Right lobe of liver (tissue), 6 donors: Measurements from ENCODE around the gene CTNNB1. TPM values are rescaled to one million over a fixed set of nuclear protein-coding genes. Genes with fewer than 3 reads are reported as not detected.

Source experiments
- ATAC-seq, 4 donors: fragments of 200-7000 bp; cut with Tn5 transposase; one replicate each; pipeline ENCODE4 v1.9.1; 2020; ENCODE audit warnings: mild to moderate bottlenecking in 4 of 4, moderate library complexity in 4 of 4
- DNase-seq, 3 donors: peaks; one replicate each; pipeline ENCODE4 v3.0.0-alpha.2; 2020
- H3K27ac ChIP-seq, 3 donors: fragments of 200-600 bp; one replicate each; pipeline ENCODE4 v1.8.0; 2022
- H3K27me3 ChIP-seq, 2 donors: fragments of 200-600 bp; one replicate each; pipeline ENCODE4 v1.8.0; 2022
- H3K36me3 ChIP-seq, 4 donors: fragments of 200-600 bp; sonication (generic) in 1 of 4; one replicate each; pipeline versions ENCODE4 v1.5.1 to v1.8.0; 2017 to 2022; ENCODE audit warnings: control low read depth in 1 of 4
- H3K4me1 ChIP-seq, 4 donors: fragments of 200-600 bp; sonication (generic) in 1 of 4; one replicate each; pipeline versions ENCODE4 v1.5.1 to v1.8.0; 2017 to 2022; ENCODE audit warnings: control low read depth in 1 of 4
- H3K4me3 ChIP-seq, 3 donors: fragments of 200-600 bp; one replicate each; pipeline ENCODE4 v1.8.0; 2022
- H3K9me3 ChIP-seq, 4 donors: fragments of 200-600 bp; sonication (generic) in 1 of 4; one replicate each; pipeline versions ENCODE4 v1.5.1 to v1.8.0; 2017 to 2022; ENCODE audit warnings: control low read depth in 1 of 4
- POLR2A ChIP-seq: fragments of 450-650 bp; IDR thresholded peaks from one replicate; pipeline ENCODE4 v1.6.1; 2017; ENCODE audit warnings: antibody characterized with exemption, mild to moderate bottlenecking
- WGBS: methylation state at CpG from one replicate; pipeline ENCODE4 v1.1.6; 2018; ENCODE audit warnings: low coverage, low lambda C conversion rate; ENCODE audit not compliant: insufficient coverage; ENCODE audit errors: missing lambda C conversion rate; 5-methylcytosine and 5-hydroxymethylcytosine counted together
- intact Hi-C, 2 donors: fragments of 100-400 bp; cut with DNase I; formaldehyde crosslinking; loops; one replicate each; pipeline versions ENCODE4 v1.11.2 to v1.14.1; 2022
- total RNA-seq, 6 experiments: library from RNA; depleted of rRNA in 2 of 6; stranded (reverse); fragments of >200 nt in 2 of 6; fragmentation: NEBNext Ultra II Directional in 3 of 6; extraction: Animal tissue kit (Norgen Biotek cat#: 25700) in 3 of 6; gene quantifications; one replicate each; pipeline versions ENCODE4 v1.1.0 to v1.2.4, GENCODE V29; 2016 to 2023
- TF ChIP-seq, protein P1 (sequence below), 4 donors: fragments of 200-600 bp in 3 of 4; fragments of 450-650 bp in 1 of 4; IDR thresholded peaks; one replicate each; pipeline versions ENCODE4 v1.5.1 to v1.8.0; 2016 to 2022; ENCODE audit warnings: antibody characterized with exemption in 4 of 4, mild to moderate bottlenecking in 2 of 4
- donor health status: DM: no; HTN: yes; CAD: no.
- donor health status: DM: no; HTN: no; CAD: no.
- donor health status: DM: no; HTN: no; CAD: no.
- donor health status: DM: no; HTN: yes; CAD: no.
- donor health status: DM: no; HTN: yes; CAD: no.

Gene CTNNB1
- total RNA-seq, 6 experiments from 2014 or later: 107 to 160 (median 138) TPM

DNA sequence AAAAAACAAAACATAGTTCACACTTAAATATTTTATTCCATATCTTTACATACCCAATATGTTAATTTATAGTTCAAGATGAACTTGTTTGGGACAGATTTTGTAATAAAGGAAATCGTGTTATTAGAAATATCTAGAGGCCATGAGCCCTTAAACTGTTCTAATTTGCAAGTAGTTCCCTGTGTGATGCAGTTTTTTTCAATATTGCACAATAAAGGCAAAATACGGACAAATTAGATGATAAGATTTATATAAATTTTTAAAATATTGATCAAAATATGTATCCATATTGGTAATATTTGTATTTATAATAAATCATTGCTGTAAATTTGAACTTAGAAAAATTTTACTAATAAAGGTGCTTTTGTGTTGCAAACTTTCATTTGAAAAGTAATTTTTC lies 23.8 kb downstream of the CTNNB1 start:
- intact Hi-C loops: no loop called here
- Histone ChIP-seq H3K4me3 (no peak overlapping the region), H3K27me3 (no peaks in the 10 kb centered on the region), H3K4me1 (peaks cover 0 to 36% (median 6%) of the 10 kb centered on the region in 4 donors), H3K36me3 (peaks cover 5 to 40% (median 22%) of the 10 kb centered on the region in 4 donors), H3K27ac (no peak overlapping the region), H3K9me3 (no peaks in the 10 kb centered on the region)
- DNase-seq (no peak), ATAC-seq (no peak)
- WGBS: 27% methylated on average over 2 of the region's 2 CpGs
- TF ChIP-seq, protein P1, sequence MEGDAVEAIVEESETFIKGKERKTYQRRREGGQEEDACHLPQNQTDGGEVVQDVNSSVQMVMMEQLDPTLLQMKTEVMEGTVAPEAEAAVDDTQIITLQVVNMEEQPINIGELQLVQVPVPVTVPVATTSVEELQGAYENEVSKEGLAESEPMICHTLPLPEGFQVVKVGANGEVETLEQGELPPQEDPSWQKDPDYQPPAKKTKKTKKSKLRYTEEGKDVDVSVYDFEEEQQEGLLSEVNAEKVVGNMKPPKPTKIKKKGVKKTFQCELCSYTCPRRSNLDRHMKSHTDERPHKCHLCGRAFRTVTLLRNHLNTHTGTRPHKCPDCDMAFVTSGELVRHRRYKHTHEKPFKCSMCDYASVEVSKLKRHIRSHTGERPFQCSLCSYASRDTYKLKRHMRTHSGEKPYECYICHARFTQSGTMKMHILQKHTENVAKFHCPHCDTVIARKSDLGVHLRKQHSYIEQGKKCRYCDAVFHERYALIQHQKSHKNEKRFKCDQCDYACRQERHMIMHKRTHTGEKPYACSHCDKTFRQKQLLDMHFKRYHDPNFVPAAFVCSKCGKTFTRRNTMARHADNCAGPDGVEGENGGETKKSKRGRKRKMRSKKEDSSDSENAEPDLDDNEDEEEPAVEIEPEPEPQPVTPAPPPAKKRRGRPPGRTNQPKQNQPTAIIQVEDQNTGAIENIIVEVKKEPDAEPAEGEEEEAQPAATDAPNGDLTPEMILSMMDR (IDR thresholded peaks at IDR 0.05): no peak
- no peak for TF ChIP-seq POLR2A

DNA sequence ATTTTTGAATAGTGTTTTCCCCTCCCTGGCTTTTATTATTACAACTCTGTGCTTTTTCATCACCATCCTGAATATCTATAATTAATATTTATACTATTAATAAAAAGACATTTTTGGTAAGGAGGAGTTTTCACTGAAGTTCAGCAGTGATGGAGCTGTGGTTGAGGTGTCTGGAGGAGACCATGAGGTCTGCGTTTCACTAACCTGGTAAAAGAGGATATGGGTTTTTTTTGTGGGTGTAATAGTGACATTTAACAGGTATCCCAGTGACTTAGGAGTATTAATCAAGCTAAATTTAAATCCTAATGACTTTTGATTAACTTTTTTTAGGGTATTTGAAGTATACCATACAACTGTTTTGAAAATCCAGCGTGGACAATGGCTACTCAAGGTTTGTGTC lies 24.4 kb downstream of the CTNNB1 start:
- peaks cover 5 to 41% (median 22%) of the 10 kb centered on the region in 4 donors for H3K36me3 ChIP-seq
- H3K27ac ChIP-seq: no peak overlapping the region
- no peaks in the 10 kb centered on the region for H3K9me3 ChIP-seq
- intact Hi-C loops: no loop called here
- H3K27me3 ChIP-seq: no peaks in the 10 kb centered on the region
- 78% methylated on average over 2 of the region's 2 CpGs for WGBS
- TF ChIP-seq, protein P1 (IDR thresholded peaks at IDR 0.05): no peak
- no peak for TF ChIP-seq POLR2A
- H3K4me3 ChIP-seq: no peak overlapping the region
- no peak for ATAC-seq
- peaks cover 0 to 36% (median 6%) of the 10 kb centered on the region in 4 donors for H3K4me1 ChIP-seq
- DNase-seq: no peak

DNA sequence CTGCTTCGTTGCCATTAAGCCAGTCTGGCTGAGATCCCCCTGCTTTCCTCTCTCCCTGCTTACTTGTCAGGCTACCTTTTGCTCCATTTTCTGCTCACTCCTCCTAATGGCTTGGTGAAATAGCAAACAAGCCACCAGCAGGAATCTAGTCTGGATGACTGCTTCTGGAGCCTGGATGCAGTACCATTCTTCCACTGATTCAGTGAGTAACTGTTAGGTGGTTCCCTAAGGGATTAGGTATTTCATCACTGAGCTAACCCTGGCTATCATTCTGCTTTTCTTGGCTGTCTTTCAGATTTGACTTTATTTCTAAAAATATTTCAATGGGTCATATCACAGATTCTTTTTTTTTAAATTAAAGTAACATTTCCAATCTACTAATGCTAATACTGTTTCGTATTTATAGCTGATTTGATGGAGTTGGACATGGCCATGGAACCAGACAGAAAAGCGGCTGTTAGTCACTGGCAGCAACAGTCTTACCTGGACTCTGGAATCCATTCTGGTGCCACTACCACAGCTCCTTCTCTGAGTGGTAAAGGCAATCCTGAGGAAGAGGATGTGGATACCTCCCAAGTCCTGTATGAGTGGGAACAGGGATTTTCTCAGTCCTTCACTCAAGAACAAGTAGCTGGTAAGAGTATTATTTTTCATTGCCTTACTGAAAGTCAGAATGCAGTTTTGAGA lies 25.0 kb downstream of the CTNNB1 start:
- Histone ChIP-seq H3K9me3 (no peaks in the 10 kb centered on the region), H3K4me3 (no peak overlapping the region), H3K36me3 (peaks cover 5 to 41% (median 24%) of the 10 kb centered on the region in 4 donors), H3K27ac (no peak overlapping the region), H3K4me1 (peaks cover 0 to 36% (median 6%) of the 10 kb centered on the region in 4 donors), H3K27me3 (no peaks in the 10 kb centered on the region)
- 90% methylated on average over 3 of the region's 3 CpGs for WGBS
- intact Hi-C loops: no loop called here
- DNase-seq (no peak), ATAC-seq (peak in 2 of 4 donors; percentile 33 to 68)
- TF ChIP-seq POLR2A: no peak
- TF ChIP-seq, protein P1 (IDR thresholded peaks at IDR 0.05): peak in 1 of 4 donors; percentile 8

DNA sequence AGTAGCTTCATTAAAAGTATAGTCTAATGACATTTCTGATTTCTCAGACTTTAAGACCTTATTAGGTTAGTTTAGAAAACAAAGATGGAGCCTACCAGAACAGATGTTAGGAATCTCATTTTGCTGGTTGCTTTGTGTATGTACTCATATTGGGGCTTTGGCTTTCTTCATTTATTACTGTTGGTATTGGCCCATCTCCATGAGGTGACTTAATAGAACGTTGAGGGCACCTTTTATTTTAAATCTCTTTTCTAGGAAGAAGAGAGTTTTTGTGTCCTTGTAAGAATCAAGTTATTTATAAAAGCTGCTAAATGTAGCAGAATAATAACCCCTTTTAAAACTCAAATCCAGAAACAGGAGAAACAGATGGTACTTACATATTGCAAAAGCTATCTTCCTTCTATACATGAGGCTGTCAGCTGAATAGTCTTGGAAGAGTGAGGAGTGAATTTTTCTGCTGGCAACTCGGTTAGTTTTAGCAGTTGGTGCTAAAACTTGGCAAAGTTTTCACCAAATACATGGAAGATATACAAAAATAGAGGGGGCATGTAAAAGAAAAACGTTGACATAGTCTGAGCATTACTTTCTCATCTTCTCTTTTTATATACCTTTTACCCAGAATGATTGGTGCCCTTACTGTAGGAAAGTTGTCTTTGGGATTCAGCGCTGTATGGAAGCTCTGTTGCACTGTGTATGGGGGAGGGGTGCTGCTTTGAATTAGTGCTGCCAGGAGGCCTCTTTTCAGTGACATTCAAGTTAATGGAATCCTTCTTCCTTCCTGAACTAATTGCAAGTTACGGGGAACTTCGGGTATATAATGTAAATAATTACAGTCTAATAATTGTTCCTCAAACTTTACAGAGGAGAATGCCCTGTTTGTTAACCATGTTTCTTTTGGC lies 35.8 kb downstream of the CTNNB1 start:
- H3K9me3 ChIP-seq: no peaks in the 10 kb centered on the region
- H3K4me1 ChIP-seq: no peaks in the 10 kb centered on the region
- no peak for TF ChIP-seq POLR2A
- TF ChIP-seq, protein P1 (IDR thresholded peaks at IDR 0.05): no peak
- H3K27ac ChIP-seq: no peak overlapping the region
- DNase-seq (no peak), ATAC-seq (no peak)
- no peak overlapping the region for H3K4me3 ChIP-seq
- peaks cover 18 to 76% (median 49%) of the 10 kb centered on the region in 4 donors for H3K36me3 ChIP-seq
- intact Hi-C loops: no loop called here
- WGBS: 61% methylated on average over 5 of the region's 6 CpGs
- H3K27me3 ChIP-seq: no peaks in the 10 kb centered on the region
